HepG2 (cell line): ENCODE measurements around the gene BRD2. TPM values are rescaled to one million over a fixed set of nuclear protein-coding genes. Genes with fewer than 3 reads are reported as not detected.
A peak's percentile ranks its signal among the peaks of the same experiment; 100 is the strongest.

Experiments used
- ATAC-seq: fragments of 200-7000 bp; cut with Tn5 transposase; 3 replicates; pipeline ENCODE4 v1.9.1; 2020; ENCODE audit warnings: mild to moderate bottlenecking, moderate library complexity
- Bru-seq: library from RNA; stranded (reverse); fragments of 400-500 nt; gene quantifications from one replicate; lab custom pipeline; 2021; lab: Mats Ljungman, UMichigan
- BruChase-seq, 2 experiments: library from RNA; stranded (reverse); fragments of 400-500 nt; gene quantifications; one replicate each; lab custom pipeline; 2021; lab: Mats Ljungman, UMichigan
- BruUV-seq: library from RNA; stranded (reverse); fragments of 400-500 nt; replicated peaks from 2 replicates; lab custom pipeline; 2021; lab: Mats Ljungman, UMichigan
- CTCF ChIA-PET: fragments of 300-600 bp; formaldehyde crosslinking; extraction: SDS; loops from one replicate; lab custom pipeline; 2021; ENCODE audit warnings: low total read pairs, inconsistent platforms, low intra/inter-chr PET ratio; lab: Yijun Ruan, JAX
- POLR2A ChIA-PET: fragments of 350-600 bp; sonication (Branson Sonifier 250); formaldehyde crosslinking; loops from one replicate; lab custom pipeline; 2020; ENCODE audit warnings: antibody characterized with exemption, inconsistent platforms; lab: Yijun Ruan, JAX
- DNase-seq: peaks from one replicate; pipeline ENCODE4 v3.0.0-alpha.2; 2015; ENCODE audit warnings: low spot score
- FAIRE-seq: peaks from 3 replicates; lab custom pipeline; 2011; peaks lifted over from hg19 to GRCh38; lab: Jason Lieb, UNC
- H2AFZ ChIP-seq: one replicate; pipeline ENCODE4 v1.6.1; 2011; ENCODE audit warnings: low read length, inconsistent platforms
- H3K27ac ChIP-seq: fragments of 300-600 bp; 3 replicates; pipeline ENCODE4 v1.8.0; 2011; ENCODE audit warnings: mixed run types, mild to moderate bottlenecking, mixed read lengths, low read length, inconsistent platforms; ENCODE audit not compliant: insufficient read depth; ENCODE audit errors: extremely low read length
- H3K27me3 ChIP-seq, 2 experiments: fragments of 200-600 bp in 1 of 2; 2 replicates in 1 of 2; 3 replicates in 1 of 2; pipeline versions ENCODE4 v1.6.0 to v1.8.0; 2011; ENCODE audit warnings: low read length in 2 of 2, mild to moderate bottlenecking in 2 of 2, moderate library complexity in 2 of 2, inconsistent platforms in 1 of 2; ENCODE audit not compliant: insufficient read depth in 2 of 2, control insufficient read depth in 1 of 2
- H3K36me3 ChIP-seq, 2 experiments: fragments of 200-600 bp in 1 of 2; replicated peaks in 1 of 2; 2 replicates in 1 of 2; 3 replicates in 1 of 2; pipeline versions ENCODE4 v1.5.1 to v1.8.0; 2011; ENCODE audit warnings: low read length in 2 of 2, inconsistent platforms in 1 of 2; ENCODE audit not compliant: insufficient read depth in 2 of 2, control insufficient read depth in 1 of 2
- H3K4me1 ChIP-seq: 2 replicates; pipeline ENCODE4 v1.5.1; 2012; ENCODE audit warnings: low read length, inconsistent platforms; ENCODE audit not compliant: insufficient read depth
- H3K4me2 ChIP-seq: 2 replicates; pipeline ENCODE4 v1.6.0; 2011; ENCODE audit warnings: low read depth, low read length, inconsistent platforms
- H3K4me3 ChIP-seq, 3 experiments: fragments of 200-600 bp in 1 of 3; sonication (generic), shearing (Covaris generic) in 1 of 3; replicated peaks in 1 of 3; 2 replicates each; pipeline ENCODE4 v1.5.1; 2011 to 2016; ENCODE audit warnings: low read length in 3 of 3, inconsistent platforms in 2 of 3, low read depth in 2 of 3, mild to moderate bottlenecking in 2 of 3, control low read depth in 1 of 3, mixed read lengths in 1 of 3; ENCODE audit not compliant: insufficient read depth in 1 of 3
- H3K79me2 ChIP-seq: one replicate; pipeline ENCODE4 v1.6.1; 2011; ENCODE audit warnings: low read length, inconsistent platforms; ENCODE audit not compliant: insufficient read depth
- H3K9ac ChIP-seq: 2 replicates; pipeline ENCODE4 v1.6.0; 2011; ENCODE audit warnings: mild to moderate bottlenecking, low read depth, low read length, inconsistent platforms; ENCODE audit not compliant: insufficient read depth
- H3K9me3 ChIP-seq: 2 replicates; pipeline ENCODE4 v1.5.1; 2012; ENCODE audit warnings: mild to moderate bottlenecking, low read length
- H4K20me1 ChIP-seq: 2 replicates; pipeline ENCODE4 v1.6.0; 2011; ENCODE audit warnings: inconsistent platforms, mild to moderate bottlenecking, low read length, moderate library complexity; ENCODE audit not compliant: insufficient read depth
- DRAP1 ChIP-seq: IDR thresholded peaks from 2 replicates; pipeline ENCODE4 v1.6.1; 2016; ENCODE audit warnings: missing genetic modification reagents, missing compliant biosample characterization
- FOXK2 ChIP-seq: fragments of 450-650 bp; IDR thresholded peaks from 2 replicates; pipeline ENCODE4 v1.6.1; 2016
- HOXA5 ChIP-seq: sonication (generic); formaldehyde crosslinking; IDR thresholded peaks from 2 replicates; pipeline ENCODE4 v1.4.0; 2020; ENCODE audit warnings: missing genetic modification reagents
- KDM1A ChIP-seq: IDR thresholded peaks from 2 replicates; pipeline ENCODE4 v1.6.1; 2016; ENCODE audit warnings: missing compliant biosample characterization
- MXI1 ChIP-seq: IDR thresholded peaks from 3 replicates; pipeline ENCODE4 v1.6.1; 2012; ENCODE audit warnings: low read depth, low read length, inconsistent platforms, borderline replicate concordance
- TFDP1 ChIP-seq: IDR thresholded peaks from 2 replicates; pipeline ENCODE4 v1.6.1; 2016; ENCODE audit warnings: missing compliant biosample characterization, missing genetic modification reagents, borderline replicate concordance
- TRIM24 ChIP-seq: sonication (generic); formaldehyde crosslinking; IDR thresholded peaks from 2 replicates; pipeline ENCODE4 v1.8.0; 2022; ENCODE audit warnings: mild to moderate bottlenecking, missing genetic modification reagents
- ZBTB2 ChIP-seq: sonication (generic); formaldehyde crosslinking; IDR thresholded peaks from 2 replicates; pipeline ENCODE4 v1.8.0; 2022; ENCODE audit warnings: low read depth, missing genetic modification reagents
- ZHX1 ChIP-seq: sonication (generic); formaldehyde crosslinking; IDR thresholded peaks from 2 replicates; pipeline ENCODE4 v1.8.1; 2022; ENCODE audit warnings: low read depth, mild to moderate bottlenecking, missing genetic modification reagents
- ZNF3 ChIP-seq: IDR thresholded peaks from 2 replicates; pipeline ENCODE4 v1.7.0; 2017; ENCODE audit warnings: inconsistent platforms
- ZNF317 ChIP-seq: sonication (generic); formaldehyde crosslinking; IDR thresholded peaks from 2 replicates; pipeline ENCODE4 v1.5.0; 2020; ENCODE audit warnings: mild to moderate bottlenecking, missing genetic modification reagents
- WGBS: methylation state at CpG from one replicate; pipeline ENCODE4 v1.1.6; 2017; ENCODE audit warnings: low lambda C conversion rate; 5-methylcytosine and 5-hydroxymethylcytosine counted together
- in situ Hi-C: cut with HindIII; loops from 2 replicates; pipeline ENCODE4 v1.10.0; 2017; ENCODE audit warnings: low pct_unique_long_range_greater_than_20kb; ENCODE audit not compliant: extremely low pct_ligation_motif_present
- intact Hi-C: fragments of 100-400 bp; cut with micrococcal nuclease; formaldehyde crosslinking; loops from one replicate; pipeline ENCODE4 v1.10.0; 2022; ENCODE audit not compliant: unreplicated experiment
- long read RNA-seq, 2 experiments: library from RNA in 1 of 2; library from polyadenylated mRNA in 1 of 2; stranded (forward) in 1 of 2; unstranded in 1 of 2; transcript quantifications; one replicate each; pipeline ENCODE4 v2.0.0, GENCODE V29; 2019 to 2022
- polyA minus RNA-seq, 3 experiments: library from RNA; depleted of rRNA, polyadenylated mRNA; stranded (reverse); fragments of >200 nt; gene quantifications; 2 replicates each; pipeline ENCODE4 v1.2.3, GENCODE V29; 2011; ENCODE audit warnings: low replicate concordance in 1 of 3
- polyA plus RNA-seq, 8 experiments: library from polyadenylated mRNA; depleted of rRNA in 3 of 8; stranded (reverse) in 7 of 8; unstranded in 1 of 8; fragments of >200 nt; fragmentation: Illumina TruSeq in 4 of 8; extraction: Trizol in 4 of 8; gene quantifications; 2 replicates each; pipeline versions ENCODE4 v1.2.1 to v1.2.3, GENCODE V29; 2011 to 2016; ENCODE audit warnings: low read depth in 4 of 8, missing spikeins in 1 of 8, mixed read lengths in 1 of 8; ENCODE audit not compliant: insufficient read depth in 1 of 8
- total RNA-seq, 5 experiments: library from RNA; depleted of rRNA; stranded (reverse); fragments of >200 nt; fragmentation: Illumina TruSeq; extraction: Trizol; gene quantifications; 2 replicates each; pipeline ENCODE4 v1.2.3, GENCODE V29; 2016; ENCODE audit warnings: low read depth in 1 of 5

The BRD2 gene
- total RNA-seq (2016; rRNA removed; fragmentation: Illumina TruSeq; extraction: Trizol): 71.5 and 143 TPM in 2 replicates
- 57.3 and 65.0 TPM in 2 replicates for total RNA-seq (2016; cell fraction: cytosol; rRNA removed; fragmentation: Illumina TruSeq; extraction: Trizol; ENCODE audit: low read depth)
- 67.2 and 139 TPM in 2 replicates for total RNA-seq (2016; cell fraction: insoluble cytoplasmic fraction; rRNA removed; fragmentation: Illumina TruSeq; extraction: Trizol)
- 98.6 and 98.8 TPM in 2 replicates for total RNA-seq (2016; cell fraction: membrane; rRNA removed; fragmentation: Illumina TruSeq; extraction: Trizol)
- 221 and 247 TPM in 2 replicates for total RNA-seq (2016; cell fraction: nucleus; rRNA removed; fragmentation: Illumina TruSeq; extraction: Trizol)
- 194 and 202 TPM in 2 replicates for polyA plus RNA-seq (2011; rRNA removed)
- 75.6 and 93.5 TPM in 2 replicates for polyA plus RNA-seq (2011; cell fraction: cytosol; rRNA removed)
- polyA plus RNA-seq (2011; cell fraction: nucleus; rRNA removed): 401 and 432 TPM in 2 replicates
- polyA plus RNA-seq (2012): 149 and 160 TPM in 2 replicates
- polyA plus RNA-seq (2016; cell fraction: cytosol; fragmentation: Illumina TruSeq; extraction: Trizol; ENCODE audit: low read depth): 30.1 and 33.2 TPM in 2 replicates
- 94.6 and 114 TPM in 2 replicates for polyA plus RNA-seq (2016; cell fraction: insoluble cytoplasmic fraction; fragmentation: Illumina TruSeq; extraction: Trizol; ENCODE audit: low read depth)
- 58.5 and 64.6 TPM in 2 replicates for polyA plus RNA-seq (2016; cell fraction: membrane; fragmentation: Illumina TruSeq; extraction: Trizol; ENCODE audit: low read depth)
- polyA plus RNA-seq (2016; cell fraction: nucleus; fragmentation: Illumina TruSeq; extraction: Trizol; ENCODE audit: insufficient read depth, low read depth): 653 and 682 TPM in 2 replicates
- 126 and 157 TPM in 2 replicates for polyA minus RNA-seq (2011; rRNA and poly(A)+ RNA removed; ENCODE audit: low replicate concordance)
- 43.6 and 49.2 TPM in 2 replicates for polyA minus RNA-seq (2011; cell fraction: cytosol; rRNA and poly(A)+ RNA removed)
- 223 and 377 TPM in 2 replicates for polyA minus RNA-seq (2011; cell fraction: nucleus; rRNA and poly(A)+ RNA removed)
- percentile 99 among the genes with signal in this experiment for Bru-seq, nascent RNA
- percentile 99 among the genes with signal in this experiment for BruChase-seq, experiment 1, labeled RNA remaining after a 6-hour chase
- BruChase-seq, experiment 2, labeled RNA remaining after a 2-hour chase: percentile 100 among the genes with signal in this experiment
- long read RNA-seq, experiment 1, transcript BRD2-219 (9 exons, 2,338 nt): major isoform, 29 of 48 reads
- long read RNA-seq, experiment 1, partial matches to known transcripts: 14 of 48 reads
- long read RNA-seq, experiment 1, other reads (novel, unspliced or antisense): 5 of 48 reads
- long read RNA-seq, experiment 2, full-length matches to known transcripts: 24 of 238 reads
- long read RNA-seq, experiment 2, partial matches to known transcripts: 181 of 238 reads
- long read RNA-seq, experiment 2, other reads (novel, unspliced or antisense): 33 of 238 reads

- TSS peak; percentile 58 for BruUV-seq
- WGBS: 0% methylated on average over 37 of the region's 62 CpGs
- TF ChIP-seq TFDP1 (peak; percentile 95; the same call in 1 of the 2 replicates), MXI1 (peak; percentile 63; the same call in 1 of the 3 replicates), DRAP1 (CRISPR knock-in tag) (peak; percentile 74), TRIM24 (no peak), KDM1A (CRISPR knock-in tag) (no peak), ZBTB2 (CRISPR knock-in tag) (peak; percentile 90), ZNF3 (CRISPR knock-in tag) (no peak), HOXA5 (peak; percentile 79; the same call in 1 of the 2 replicates), ZNF317 (peak; percentile 66), FOXK2 (no peak; the same call in 1 of the 2 replicates), ZHX1 (peak; percentile 92)
Measured at GRCh38 chr6:32968093-32968866, at the start of gene BRD2. Gene BRD2 (plus strand): TSS chr6:32968594. CDS start chr6:32972899, 4,305 bp downstream.

More at GRCh38 chr6:32968093-32968866, at the start of gene BRD2:
- Histone ChIP-seq H3K27ac (peak within 1 kb of the TSS; percentile 99), H3K4me3 (peak within 1 kb of the TSS; percentile 75 to 96 (median 78)), H2AFZ (no peak within 1 kb of the TSS), H3K36me3 (peaks cover 6 to 10% of the 10 kb centered on the region in 2 experiments; a peak in 3 of 5 replicates), H3K79me2 (peaks cover 52% of the 10 kb centered on the region), H3K9ac (peak within 1 kb of the TSS; percentile 100), H4K20me1 (peaks cover 12% of the 10 kb centered on the region), H3K4me1 (peaks cover 39% of the 10 kb centered on the region), H3K27me3 (peaks cover 0 to under 1% of the 10 kb centered on the region in 2 experiments; a peak in 1 of 5 replicates), H3K4me2 (peak within 1 kb of the TSS; percentile 99), H3K9me3 (no peaks in the 10 kb centered on the region)
- ChIA-PET CTCF (interaction anchor here (1.3 to 2.1 kb wide), 2 partner anchors 16 to 35 kb away, joined by 3 to 12 read pairs; partner anchors contain the start of gene HLA-DMA), POLR2A (interaction anchor here (0.7 to 10.5 kb wide), 8 partner anchors 9 to 355 kb away, joined by 3 to 305 read pairs (median 38); partner anchors contain the start of genes HLA-DMA, PSMB9, TAP1 and ZBTB22)
- DNase-seq (peak; percentile 98), FAIRE-seq (peak; percentile 63), ATAC-seq (peak; percentile 54)
- intact Hi-C loops: loop anchor here (5.0 kb wide), 1 partner anchor 81 kb away; no protein-coding TSS in a partner anchor
- in situ Hi-C loops: loop anchor here (25.0 kb wide), 1 partner anchor 1056 kb away; the partner anchor contains the start of gene ZBTB12
